KMS-11 (cell line): Measurements from ENCODE around the gene NKG7.

Experiments
- H2AFZ ChIP-seq: fragments of 200-600 bp; sonication (generic); 2 replicates; pipeline ENCODE4 v1.6.1; 2016; ENCODE audit warnings: antibody characterized with exemption, mixed run types, low read depth
- H3K27ac ChIP-seq: fragments of 200-600 bp; sonication (generic); 2 replicates; pipeline ENCODE4 v1.6.1; 2016; ENCODE audit warnings: mild to moderate bottlenecking, mixed run types
- H3K27me3 ChIP-seq: fragments of 200-600 bp; sonication (generic); 2 replicates; pipeline ENCODE4 v1.6.1; 2017; ENCODE audit warnings: mild to moderate bottlenecking, low read depth, mixed run types, moderate library complexity; ENCODE audit not compliant: insufficient read depth
- H3K36me3 ChIP-seq: fragments of 200-600 bp; sonication (generic); 2 replicates; pipeline ENCODE4 v1.6.1; 2017; ENCODE audit warnings: mild to moderate bottlenecking, mixed run types; ENCODE audit not compliant: insufficient read depth
- H3K4me1 ChIP-seq: fragments of 200-600 bp; sonication (generic); 2 replicates; pipeline ENCODE4 v1.6.1; 2016; ENCODE audit warnings: mild to moderate bottlenecking, low read depth, mixed run types; ENCODE audit not compliant: poor library complexity, severe bottlenecking
- H3K4me2 ChIP-seq: fragments of 200-600 bp; sonication (generic); 2 replicates; pipeline ENCODE4 v1.7.0; 2016; ENCODE audit warnings: mild to moderate bottlenecking, mixed run types
- H3K4me3 ChIP-seq: fragments of 200-600 bp; sonication (generic); IDR thresholded peaks from 2 replicates; pipeline ENCODE4 v1.6.1; 2017; ENCODE audit warnings: low read depth, low read length, mixed read lengths; ENCODE audit not compliant: insufficient read depth
- H3K79me2 ChIP-seq: fragments of 200-600 bp; sonication (generic); 2 replicates; pipeline ENCODE4 v1.6.1; 2016; ENCODE audit warnings: low read depth, mixed run types; ENCODE audit not compliant: insufficient read depth
- H3K9ac ChIP-seq: fragments of 200-600 bp; sonication (generic); 2 replicates; pipeline ENCODE4 v1.6.1; 2016; ENCODE audit warnings: mild to moderate bottlenecking, mixed run types
- H4K20me1 ChIP-seq: fragments of 200-600 bp; sonication (generic); 2 replicates; pipeline ENCODE4 v1.6.1; 2016; ENCODE audit warnings: mild to moderate bottlenecking, mixed run types; ENCODE audit not compliant: insufficient read depth
- TF ChIP-seq, protein P1 (sequence below): fragments of 200-600 bp; sonication (generic); conservative IDR thresholded peaks from 2 replicates; pipeline ENCODE4 v1.6.1; 2017; ENCODE audit warnings: low read depth, mild to moderate bottlenecking, antibody characterized with exemption, low read length, moderate library complexity, mixed read lengths

NKG7 gene

GRCh38 chr19:51357952-51358351 lies 14.5 kb downstream of the NKG7 start:
- Histone ChIP-seq H3K27ac (no peak overlapping the region), H4K20me1 (no peaks in the 10 kb centered on the region), H3K79me2 (no peaks in the 10 kb centered on the region), H3K36me3 (no peaks in the 10 kb centered on the region), H3K4me2 (no peak overlapping the region), H3K9ac (no peak overlapping the region), H3K4me1 (no peaks in the 10 kb centered on the region), H2AFZ (no peak overlapping the region), H3K4me3 (no peak overlapping the region), H3K27me3 (no peaks in the 10 kb centered on the region)
- TF ChIP-seq, protein P1, sequence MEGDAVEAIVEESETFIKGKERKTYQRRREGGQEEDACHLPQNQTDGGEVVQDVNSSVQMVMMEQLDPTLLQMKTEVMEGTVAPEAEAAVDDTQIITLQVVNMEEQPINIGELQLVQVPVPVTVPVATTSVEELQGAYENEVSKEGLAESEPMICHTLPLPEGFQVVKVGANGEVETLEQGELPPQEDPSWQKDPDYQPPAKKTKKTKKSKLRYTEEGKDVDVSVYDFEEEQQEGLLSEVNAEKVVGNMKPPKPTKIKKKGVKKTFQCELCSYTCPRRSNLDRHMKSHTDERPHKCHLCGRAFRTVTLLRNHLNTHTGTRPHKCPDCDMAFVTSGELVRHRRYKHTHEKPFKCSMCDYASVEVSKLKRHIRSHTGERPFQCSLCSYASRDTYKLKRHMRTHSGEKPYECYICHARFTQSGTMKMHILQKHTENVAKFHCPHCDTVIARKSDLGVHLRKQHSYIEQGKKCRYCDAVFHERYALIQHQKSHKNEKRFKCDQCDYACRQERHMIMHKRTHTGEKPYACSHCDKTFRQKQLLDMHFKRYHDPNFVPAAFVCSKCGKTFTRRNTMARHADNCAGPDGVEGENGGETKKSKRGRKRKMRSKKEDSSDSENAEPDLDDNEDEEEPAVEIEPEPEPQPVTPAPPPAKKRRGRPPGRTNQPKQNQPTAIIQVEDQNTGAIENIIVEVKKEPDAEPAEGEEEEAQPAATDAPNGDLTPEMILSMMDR: no peak

- Histone ChIP-seq H2AFZ (no peak overlapping the region), H3K4me2 (no peak overlapping the region), H3K36me3 (no peaks in the 10 kb centered on the region), H3K9ac (no peak overlapping the region), H3K79me2 (no peaks in the 10 kb centered on the region), H3K27ac (no peak overlapping the region), H3K4me1 (no peaks in the 10 kb centered on the region), H4K20me1 (no peaks in the 10 kb centered on the region), H3K27me3 (no peaks in the 10 kb centered on the region), H3K4me3 (no peak overlapping the region)
- TF ChIP-seq, protein P1: no peak
These were observed 16.2 kb downstream of the NKG7 start for GRCh38 chr19:51356159-51356801.

- Histone ChIP-seq H3K27me3 (no peaks in the 10 kb centered on the region), H3K4me2 (no peak overlapping the region), H3K4me1 (no peaks in the 10 kb centered on the region), H2AFZ (no peak overlapping the region), H3K27ac (no peak overlapping the region), H4K20me1 (no peaks in the 10 kb centered on the region), H3K4me3 (no peak overlapping the region), H3K9ac (no peak overlapping the region), H3K79me2 (no peaks in the 10 kb centered on the region), H3K36me3 (no peaks in the 10 kb centered on the region)
- TF ChIP-seq, protein P1: no peak
These were observed 17.7 kb downstream of the NKG7 start for GRCh38 chr19:51354742-51355148.

DNA sequence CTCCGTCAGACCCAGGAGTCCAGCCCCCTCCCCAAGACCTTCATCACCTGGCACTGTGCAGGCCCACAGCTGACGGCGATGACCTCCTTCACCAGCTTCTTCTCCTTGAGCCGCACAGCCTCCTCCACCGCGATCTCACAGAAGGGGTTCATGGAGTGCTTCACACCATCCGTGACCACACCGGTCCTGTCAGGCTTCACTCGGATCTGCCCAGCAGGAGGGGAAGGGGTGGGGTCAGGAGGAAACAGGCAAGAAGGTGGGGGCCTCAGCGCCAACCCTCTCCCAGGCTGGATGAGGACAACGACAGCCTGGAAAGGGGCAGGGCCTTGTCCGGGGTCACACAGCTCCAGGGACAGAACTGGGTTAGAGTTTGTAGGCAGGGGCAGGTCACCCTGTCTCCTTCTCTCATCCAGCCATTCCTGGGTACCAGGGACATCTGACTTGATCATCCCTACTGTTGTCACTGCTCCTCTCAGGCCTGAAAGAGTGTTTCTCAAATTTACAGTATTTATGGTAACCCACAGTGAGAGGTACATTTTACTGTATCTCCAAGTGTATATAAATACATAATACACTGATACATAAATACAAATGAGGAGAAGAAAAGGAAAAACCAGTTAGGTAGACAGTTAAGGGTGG lies 18.2 kb downstream of the NKG7 start:
- no peaks in the 10 kb centered on the region for H4K20me1 ChIP-seq
- H2AFZ ChIP-seq: no peak overlapping the region
- H3K36me3 ChIP-seq: no peaks in the 10 kb centered on the region
- TF ChIP-seq, protein P1: no peak
- no peak overlapping the region for H3K9ac ChIP-seq
- no peaks in the 10 kb centered on the region for H3K79me2 ChIP-seq
- H3K4me2 ChIP-seq: no peak overlapping the region
- H3K27me3 ChIP-seq: no peaks in the 10 kb centered on the region
- H3K4me1 ChIP-seq: no peaks in the 10 kb centered on the region
- H3K4me3 ChIP-seq: no peak overlapping the region
- H3K27ac ChIP-seq: no peak overlapping the region
